22Rv1 (cell line): ENCODE data around the gene DIP2C.

ENCODE experiments used
- ZFX ChIP-seq: fragments of 450-650 bp; IDR thresholded peaks from 2 replicates; pipeline ENCODE4 v1.6.1; 2017; ENCODE audit warnings: antibody characterized with exemption, borderline replicate concordance
- TF ChIP-seq, protein P1 (sequence below): fragments of 450-650 bp; IDR thresholded peaks from 2 replicates; pipeline ENCODE4 v1.5.1; 2017; ENCODE audit warnings: mild to moderate bottlenecking

GRCh38 chr10:235915-236314, 453.6 kb downstream of the DIP2C start:
- TF ChIP-seq, protein P1, sequence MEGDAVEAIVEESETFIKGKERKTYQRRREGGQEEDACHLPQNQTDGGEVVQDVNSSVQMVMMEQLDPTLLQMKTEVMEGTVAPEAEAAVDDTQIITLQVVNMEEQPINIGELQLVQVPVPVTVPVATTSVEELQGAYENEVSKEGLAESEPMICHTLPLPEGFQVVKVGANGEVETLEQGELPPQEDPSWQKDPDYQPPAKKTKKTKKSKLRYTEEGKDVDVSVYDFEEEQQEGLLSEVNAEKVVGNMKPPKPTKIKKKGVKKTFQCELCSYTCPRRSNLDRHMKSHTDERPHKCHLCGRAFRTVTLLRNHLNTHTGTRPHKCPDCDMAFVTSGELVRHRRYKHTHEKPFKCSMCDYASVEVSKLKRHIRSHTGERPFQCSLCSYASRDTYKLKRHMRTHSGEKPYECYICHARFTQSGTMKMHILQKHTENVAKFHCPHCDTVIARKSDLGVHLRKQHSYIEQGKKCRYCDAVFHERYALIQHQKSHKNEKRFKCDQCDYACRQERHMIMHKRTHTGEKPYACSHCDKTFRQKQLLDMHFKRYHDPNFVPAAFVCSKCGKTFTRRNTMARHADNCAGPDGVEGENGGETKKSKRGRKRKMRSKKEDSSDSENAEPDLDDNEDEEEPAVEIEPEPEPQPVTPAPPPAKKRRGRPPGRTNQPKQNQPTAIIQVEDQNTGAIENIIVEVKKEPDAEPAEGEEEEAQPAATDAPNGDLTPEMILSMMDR, result no peak
- TF ChIP-seq ZFX, result no peak
